Activated T-helper 9 cell treated with anti-CD3 and anti-CD28 coated beads, Interleukin-2, amount 50 U/mL, for 16 hours (primary cell): ENCODE data around the gene SLCO3A1.
"Not testable (repeated sequence)": the region's sequence is repeated elsewhere in the genome, so short reads cannot be mapped to it uniquely, and the experiment has no call there.

ENCODE experiments used
- DNase-seq: peaks from one replicate; pipeline ENCODE4 v3.0.0-alpha.2; 2020; ENCODE audit warnings: low read depth

SLCO3A1 gene

DNA sequence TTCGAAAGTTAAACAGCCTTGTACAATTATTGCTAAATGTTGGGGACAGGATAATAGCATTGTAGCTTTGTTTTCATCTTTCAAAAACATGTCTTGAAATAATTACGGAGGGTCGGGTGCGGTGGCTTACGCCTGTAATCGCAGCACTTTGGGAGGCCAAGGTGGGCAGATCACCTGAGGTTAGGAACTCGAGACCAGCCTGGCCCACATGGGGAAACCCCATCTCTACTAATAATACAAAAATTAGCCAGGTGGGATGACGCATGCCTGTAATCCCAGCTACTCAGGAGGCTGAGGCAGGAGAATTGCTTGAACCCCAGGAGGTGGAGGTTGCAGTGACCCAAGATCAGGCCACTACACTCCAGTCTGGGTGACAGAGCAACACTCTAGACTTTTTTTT is 216.7 kb downstream of the SLCO3A1 start:
- DNase-seq = not testable (repeated sequence)

DNA sequence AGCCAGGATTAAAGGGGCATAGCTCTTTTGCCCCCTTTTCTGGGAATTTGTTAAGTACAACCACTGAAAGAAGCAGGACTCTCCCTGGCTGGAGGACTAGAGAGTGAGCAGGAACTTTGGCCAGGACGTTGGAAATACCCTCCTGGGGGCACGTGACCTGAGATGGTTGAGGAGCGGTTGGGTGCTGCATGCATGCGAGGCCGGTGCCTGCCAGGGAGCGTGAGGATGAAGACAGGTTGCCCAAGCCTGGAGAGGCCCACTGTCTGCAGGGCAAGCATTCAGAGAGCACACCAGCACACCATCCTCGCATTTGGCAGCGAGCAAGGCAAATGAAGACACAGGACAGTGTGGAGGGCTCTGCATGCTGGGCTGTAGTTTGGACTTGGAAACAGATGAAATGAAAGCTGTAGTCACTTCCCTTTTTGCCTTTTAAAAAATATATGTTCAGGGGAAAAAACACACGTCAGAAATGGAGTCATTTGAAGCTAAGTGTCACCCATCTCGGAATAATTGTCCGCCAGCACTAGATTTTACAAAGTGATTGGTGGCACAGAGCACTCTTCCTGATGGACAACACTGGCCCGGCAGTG is 217.6 kb downstream of the SLCO3A1 start:
- no peak for DNase-seq

DNA sequence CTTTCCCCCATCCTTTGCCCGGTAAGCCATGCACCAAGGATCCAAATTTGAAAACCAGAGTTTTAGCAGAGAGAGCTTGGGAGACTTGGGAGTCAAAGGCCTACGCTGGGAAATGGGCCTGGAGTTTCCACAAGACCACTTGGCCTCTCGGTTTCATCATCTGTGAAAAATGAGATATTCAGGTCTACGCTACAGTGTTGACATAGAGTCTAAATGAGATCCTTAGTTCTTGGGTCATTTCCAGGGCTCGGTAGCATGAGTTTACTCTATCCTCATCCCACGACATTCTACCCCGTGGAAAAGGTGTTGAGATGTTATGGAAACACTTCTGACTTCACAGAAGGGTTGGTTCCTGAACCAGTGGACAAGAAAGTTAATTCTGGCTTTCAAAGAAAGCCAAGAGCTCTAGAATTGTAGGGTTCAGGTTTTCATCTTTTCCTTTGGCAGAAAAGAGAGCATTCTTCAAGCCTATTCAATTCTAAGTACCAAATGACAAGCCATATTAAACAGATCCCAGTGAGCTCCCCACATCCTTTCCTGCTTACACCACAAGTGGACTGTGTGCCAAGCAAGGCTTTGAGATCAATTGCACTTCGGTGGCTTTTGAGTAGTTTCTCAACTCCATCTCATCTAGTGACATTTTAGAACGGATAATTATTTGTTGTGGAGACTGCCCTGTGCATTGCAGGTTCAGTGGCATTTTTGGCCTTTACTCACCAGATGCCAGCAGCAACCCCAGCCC is 219.7 kb downstream of the SLCO3A1 start:
- no peak for DNase-seq

DNA sequence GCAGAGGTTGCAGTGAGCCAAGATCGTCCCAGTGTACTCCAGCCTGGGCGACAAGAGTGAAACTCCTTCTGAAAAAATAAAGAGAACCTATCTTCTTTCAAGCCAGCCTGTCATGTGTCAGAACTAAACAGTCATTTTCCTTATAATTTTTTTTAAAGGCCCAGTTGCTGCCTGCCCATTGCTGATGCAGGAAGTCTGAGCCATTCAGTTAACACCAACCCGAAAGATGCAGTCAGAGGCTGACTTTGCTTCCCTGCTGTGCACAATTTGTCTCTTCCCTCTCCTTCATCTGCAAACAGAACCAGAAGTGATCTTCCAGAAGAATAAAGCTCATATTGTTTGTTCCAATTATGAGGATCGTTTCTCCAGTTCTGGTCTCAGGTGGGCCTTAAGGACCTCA is 220.6 kb downstream of the SLCO3A1 start:
- DNase-seq = no peak

DNA sequence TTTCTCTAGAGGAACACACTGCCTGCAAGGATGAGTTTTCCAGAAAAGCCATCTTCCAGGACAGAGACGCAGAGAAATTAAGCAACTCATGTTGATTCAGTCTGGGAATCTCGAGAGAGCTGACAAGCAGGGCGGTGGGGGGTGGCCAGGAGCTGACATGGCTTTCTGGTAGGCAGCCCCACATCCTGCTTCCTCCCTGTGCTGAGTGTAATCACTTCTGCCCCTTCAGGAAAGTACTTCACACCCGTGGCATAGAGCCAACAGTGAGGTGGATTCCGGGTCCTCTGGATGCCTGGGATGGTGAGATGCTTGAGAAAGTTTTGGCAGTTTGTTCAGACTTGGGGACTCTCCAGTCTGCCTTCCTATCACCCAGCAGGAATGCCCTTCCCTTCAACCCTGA is 221.1 kb downstream of the SLCO3A1 start:
- no peak for DNase-seq

DNA sequence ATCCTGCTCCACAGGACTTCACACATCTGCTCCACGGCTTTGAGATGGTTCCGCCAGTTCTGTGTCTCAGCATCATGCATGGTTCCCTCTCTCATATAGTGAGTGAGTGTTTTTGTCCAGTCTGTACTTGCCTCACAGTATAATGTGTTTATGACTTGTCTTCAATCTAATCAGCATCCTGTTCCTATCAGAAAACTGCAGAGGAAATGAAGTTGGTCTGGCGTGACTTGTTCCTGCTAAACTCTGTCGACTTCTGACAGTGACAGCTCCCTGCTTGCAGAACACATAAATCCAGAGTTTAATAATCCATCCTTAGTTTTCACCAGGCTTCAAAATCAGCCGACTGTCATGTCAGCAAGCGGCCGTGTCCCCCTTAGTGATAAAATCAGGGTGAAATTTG is 222.3 kb downstream of the SLCO3A1 start:
- no peak for DNase-seq

DNA sequence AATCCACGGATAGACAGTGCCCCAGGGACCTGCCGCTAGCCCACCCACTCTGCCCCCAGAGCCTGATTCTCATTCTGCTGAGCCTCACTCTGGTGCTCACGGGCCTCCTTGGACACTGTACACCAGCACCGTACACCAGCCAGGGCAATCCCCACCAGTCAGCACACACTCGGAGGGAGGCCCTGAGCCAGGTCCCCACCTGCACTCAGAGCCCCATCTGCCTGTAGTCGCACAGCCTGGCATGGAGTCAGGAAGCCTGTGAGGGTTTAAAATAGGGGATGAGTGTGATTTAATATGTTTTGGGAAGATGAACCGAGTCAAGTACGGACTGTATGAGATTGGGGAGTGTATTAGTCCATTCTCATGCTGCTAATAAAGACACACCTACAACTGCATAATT is 223.0 kb downstream of the SLCO3A1 start:
- DNase-seq = no peak

DNA sequence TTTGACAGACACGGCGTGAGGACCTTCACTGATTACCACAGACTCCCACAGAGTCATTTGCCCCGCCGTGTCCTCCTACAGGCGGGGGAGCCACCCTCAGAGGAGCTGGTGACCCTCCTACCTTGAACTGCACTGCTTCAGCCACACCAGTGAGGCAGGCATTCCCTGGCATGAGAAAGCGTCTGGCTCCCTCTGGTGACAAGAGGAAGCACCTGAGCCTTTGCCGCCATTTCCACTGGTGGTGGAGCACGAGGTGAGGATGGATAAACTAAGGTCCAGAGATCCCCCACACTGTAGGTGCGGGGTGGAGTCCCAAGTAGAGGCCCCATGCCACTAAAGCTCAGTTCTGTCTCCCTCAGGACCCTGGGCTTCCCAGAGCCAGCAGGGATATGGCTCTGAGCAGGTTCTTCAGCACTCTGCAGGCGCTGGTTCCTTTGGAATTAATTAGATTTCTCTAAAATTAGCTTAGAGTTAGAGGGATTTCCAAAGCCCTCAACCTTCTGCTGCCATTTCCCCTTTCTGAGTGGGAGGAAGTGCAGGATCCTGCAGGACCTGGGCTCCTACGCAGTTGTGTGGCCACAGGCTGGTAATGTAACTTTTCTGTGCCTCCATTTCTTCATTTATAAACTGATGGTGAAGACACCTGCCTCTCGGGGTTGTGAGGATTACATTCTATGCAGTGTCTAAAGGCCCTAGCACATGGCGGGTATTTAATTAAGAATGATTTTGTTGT is 224.0 kb downstream of the SLCO3A1 start:
- peak; percentile 40 for DNase-seq

DNA sequence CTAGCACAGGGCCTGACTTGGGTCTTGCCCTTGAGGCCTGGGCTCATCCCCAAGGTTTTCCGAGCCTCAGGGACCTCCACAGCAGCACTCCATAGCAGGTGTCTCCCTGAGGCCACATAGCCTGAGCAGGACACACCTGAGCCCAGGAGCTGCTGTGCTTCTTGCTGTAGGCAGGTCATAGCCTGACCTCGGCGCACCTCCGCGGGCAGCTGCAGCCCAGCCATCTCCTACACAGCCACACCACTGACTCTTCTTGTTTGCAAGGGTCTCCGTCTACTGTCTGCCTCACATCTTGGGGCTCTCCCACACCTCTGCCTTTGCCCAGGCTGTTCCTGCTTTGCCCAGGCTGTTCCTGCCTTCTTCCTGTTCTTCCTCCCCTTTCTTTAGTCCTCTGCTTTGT is 224.8 kb downstream of the SLCO3A1 start:
- no peak for DNase-seq

DNA sequence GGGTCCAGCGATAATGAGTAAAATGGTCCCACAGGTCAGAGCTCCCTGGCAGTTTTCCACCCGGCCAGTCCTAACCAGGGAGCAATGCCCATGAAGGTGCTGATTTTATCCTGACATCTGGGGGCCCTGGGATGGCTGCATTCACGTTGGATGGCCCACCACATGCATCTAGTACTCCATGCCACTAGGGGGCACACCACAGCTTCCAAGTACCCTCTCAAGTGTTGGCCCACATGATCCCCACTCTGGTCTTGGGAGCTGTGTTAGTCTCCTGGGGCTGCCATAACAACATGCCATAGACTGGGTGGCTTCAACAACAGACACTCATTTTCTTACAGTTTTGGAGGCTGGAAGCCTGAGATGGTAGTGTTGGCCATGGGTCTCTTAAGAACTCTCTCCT is 225.5 kb downstream of the SLCO3A1 start:
- DNase-seq = no peak

DNA sequence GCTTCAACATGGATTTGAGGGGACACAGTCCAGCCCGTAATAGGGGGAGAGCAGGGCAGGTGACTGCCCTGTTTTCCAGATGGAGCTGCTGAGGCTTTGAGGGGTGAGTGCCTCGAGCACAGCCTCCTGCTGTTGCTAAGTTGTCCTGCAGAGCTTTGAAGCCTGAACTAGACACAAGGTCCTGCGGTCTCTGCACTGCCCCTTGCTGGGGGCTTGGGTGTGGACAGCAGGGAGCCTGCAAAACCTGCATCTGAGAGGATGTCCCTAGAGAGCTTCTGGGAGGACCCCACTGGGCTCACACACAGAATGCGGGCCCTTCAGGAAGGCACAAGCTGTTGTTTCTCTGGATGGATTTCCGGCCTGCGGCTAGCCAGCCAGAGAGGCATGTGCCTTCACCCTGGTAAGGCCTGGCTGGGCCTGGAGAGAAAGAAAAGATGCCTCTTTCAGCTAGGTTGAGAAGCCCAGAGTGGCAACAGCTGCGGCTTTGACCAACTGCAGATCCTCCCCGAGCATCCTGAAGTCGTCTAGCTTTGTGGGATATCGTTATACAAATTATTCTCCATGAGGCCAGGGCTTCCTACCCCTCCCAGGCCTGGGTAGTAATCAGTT is 226.2 kb downstream of the SLCO3A1 start:
- no peak for DNase-seq

DNA sequence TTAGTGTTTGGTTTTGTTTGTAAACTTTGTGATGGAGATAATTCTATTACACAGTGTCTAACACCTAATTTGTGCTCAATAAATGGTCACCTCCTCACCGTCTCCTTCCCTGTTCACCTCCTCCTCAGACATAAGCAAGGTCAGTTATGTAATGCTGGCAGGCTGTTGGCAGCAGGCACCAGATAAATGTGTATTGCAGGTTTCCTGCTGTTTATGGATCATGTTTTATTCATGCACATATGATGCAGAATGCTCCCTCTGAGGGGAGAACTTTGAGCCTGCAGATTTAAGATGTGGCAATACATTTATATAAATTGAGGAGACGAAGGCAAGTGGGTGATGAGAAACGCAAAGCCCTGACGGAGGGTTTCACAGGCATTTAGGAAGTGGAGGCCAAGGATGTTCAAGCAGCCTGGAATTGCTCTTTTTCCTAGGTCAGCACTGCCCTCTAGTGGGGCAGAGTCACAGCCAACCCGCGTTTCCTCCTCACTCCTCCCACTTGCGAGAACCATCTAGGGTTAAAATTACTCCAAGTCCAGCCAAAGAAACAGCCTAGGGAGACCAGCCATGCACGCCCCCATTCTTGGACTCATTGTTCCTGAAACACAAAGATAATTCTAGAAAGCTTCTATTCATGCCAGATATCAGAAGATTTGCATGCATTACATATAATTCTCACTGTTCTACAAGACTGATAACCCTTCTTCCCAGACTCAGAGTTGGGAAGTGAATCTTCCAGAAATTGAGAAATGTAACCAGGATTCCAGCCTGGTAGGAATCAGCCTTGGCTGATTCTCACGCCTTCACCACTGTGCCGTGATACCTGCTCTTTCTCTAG is 228.7 kb downstream of the SLCO3A1 start:
- DNase-seq = peak; percentile 24

DNA sequence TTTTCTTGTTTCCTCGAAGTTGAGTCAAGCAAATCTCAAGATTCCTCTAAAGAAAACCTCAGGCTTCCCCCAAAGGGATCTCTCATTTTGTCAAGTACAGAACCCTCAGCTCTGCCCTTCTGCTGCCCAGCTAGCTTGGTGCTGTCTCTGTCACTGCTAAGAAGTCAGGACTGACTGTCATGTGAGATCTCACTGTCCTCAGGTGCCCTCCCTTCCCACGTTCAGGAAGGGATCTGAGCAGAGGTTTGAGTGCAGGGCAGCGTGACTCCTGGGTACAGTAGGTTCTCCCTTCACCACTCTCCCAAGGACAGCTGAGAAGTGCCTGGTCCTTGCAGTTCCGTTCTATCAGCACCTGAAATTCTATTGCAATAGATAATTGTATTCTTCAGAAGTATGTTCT is 229.7 kb downstream of the SLCO3A1 start:
- DNase-seq = no peak

DNA sequence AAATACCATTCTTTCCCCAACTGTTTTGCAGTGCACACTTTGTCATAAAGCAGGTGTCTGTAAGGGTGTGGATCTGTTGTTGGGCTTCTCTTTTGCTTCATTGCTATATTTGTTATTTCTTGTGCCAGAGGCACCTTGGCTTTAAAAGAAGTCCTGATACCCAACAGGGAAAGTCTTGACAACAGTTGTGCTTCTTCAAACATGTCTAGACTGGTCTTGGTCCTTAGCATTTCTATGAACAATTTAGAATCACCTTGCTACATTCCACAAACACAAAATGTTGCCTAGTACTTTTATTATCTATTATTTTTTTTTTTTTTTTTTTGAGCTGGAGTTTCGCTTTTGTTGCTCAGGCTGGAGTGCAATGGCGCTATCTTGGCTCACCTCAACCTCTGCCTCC is 233.7 kb downstream of the SLCO3A1 start:
- DNase-seq = no peak

DNA sequence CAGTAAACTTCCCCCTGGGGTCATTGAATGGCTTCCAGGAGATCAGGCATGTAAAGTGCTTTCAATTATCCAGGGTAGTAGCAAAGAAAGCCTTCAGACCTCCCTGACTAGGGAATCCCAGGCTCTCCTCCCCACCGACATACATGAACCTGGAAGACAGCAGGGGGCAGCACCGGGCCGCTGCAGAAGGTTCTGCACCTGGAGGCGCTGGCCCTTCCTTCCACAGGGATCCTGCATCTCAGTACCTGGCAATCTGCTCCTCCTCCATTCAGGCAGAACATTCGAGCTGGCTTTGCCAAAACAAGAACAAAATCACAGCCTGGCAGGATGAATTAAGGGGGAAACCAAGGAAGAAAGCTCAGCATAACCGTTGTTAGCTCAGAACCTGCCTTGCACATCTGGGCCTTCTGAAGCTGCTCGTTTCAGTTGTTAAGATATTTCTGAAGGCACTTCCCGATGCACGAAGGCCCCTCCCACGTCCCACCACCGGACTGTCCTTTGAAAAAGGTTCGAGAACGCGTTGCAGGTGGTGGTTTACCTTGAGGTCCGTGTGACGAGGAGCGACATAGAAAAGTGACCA is 237.7 kb downstream of the SLCO3A1 start:
- DNase-seq = no peak

DNA sequence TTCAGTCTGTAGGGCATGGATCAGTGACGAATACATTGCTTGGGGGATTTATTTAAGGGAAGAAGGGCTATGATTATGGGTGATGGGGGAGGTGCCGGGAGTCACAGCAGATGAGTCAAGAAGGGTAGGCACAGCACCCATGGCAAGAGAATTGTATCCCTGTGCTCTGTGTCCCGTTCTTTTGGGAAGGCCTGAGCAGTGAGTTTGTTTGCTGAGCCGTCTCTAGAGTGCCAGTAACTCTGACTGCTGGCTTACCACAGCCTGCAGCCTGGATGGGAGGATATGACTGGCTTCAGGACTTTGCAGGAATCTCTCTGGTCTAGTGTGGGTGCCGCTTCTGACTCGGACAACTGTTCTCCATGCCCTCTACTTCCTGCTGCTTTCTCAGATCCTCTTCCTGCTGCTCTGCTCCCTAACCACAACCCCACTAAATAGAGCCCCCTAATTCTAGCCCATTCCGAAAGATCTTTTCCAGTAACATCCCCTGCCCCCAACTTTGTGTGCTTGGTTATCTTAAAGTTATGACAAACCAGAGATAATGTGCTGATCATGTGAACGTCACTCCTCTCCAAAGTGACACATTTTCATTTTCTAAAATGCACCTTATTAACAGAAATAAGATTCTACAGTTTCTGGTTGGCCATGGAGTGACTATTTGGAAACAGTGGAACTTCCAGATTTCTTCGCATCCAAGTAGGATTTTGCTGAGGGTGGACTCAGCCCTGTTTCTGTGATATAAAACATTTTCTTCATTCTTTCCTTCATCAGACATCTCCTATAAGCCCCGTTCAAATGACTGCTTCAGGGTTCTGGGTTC is 239.0 kb downstream of the SLCO3A1 start:
- no peak for DNase-seq

DNA sequence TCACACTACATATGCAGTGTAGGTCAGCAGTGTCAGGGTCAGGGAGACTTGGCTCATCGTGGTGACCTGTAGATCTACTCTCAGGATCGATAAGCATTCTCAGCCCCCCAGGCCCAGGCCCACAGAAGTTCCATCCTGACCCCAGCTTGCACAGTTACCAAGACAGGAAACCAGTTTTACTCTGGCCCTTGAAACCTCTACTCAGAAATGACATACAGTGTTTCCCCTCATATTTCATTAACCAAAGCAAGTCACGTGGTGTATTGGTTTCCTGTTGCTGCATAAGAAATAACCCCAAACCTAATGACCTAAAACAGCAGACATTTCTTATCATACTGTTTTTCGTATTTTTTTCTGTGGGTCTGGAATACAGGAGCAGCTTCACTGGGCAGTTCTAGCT is 242.2 kb downstream of the SLCO3A1 start:
- no peak for DNase-seq

DNA sequence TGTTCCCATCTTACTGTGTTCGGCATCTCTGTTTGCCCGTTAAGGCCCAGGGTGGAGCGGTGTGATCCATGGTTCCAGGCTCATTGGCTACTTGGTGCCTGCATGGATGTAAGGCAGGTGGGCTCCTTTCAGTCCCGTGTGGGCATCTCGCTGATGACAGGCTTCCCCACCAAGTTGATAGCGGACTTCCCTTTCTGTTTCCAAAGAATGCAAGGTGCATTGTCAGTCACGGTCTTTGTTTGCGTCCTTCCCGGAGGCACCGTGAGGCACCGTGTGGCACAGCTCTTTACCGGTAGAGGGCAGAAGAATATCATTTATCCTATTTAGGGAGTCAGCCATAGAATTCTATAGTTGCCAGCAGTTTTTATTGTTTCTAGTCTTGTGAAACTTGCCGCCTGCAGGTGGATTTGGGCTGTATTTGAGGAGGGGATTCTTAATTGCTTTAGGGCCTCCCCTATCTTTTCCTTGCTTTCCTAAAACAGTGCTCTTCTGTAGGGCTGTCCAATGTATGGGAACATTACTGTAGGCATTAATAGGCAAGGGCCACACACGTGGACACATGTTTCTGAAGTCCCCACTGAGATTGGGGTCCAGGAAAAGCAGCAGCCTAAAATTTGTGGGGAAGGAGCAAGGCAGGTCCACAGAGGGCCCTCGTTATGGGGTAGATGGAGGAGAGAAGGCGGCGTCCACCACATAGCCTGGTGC is 244.1 kb downstream of the SLCO3A1 start:
- peak; percentile 9 for DNase-seq

DNA sequence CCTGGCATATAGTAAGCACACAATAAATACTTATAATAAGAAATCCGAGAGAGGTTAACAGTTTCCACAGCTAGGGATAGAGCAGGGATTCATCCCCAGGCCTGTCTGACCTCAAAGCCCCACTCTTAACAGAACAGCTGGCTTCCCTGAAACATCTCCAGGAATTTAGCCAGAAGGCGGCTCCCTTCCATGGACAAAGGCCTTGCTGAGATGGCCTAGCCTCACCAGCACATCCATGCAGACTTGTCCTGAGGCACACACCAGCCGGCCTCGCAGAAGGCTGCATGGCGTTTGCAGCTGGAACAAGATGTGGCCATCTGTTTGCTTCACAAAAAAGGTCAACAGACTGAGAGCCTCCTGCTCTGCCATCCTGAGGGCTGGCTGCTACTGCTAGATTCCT is 245.4 kb downstream of the SLCO3A1 start:
- no peak for DNase-seq

DNA sequence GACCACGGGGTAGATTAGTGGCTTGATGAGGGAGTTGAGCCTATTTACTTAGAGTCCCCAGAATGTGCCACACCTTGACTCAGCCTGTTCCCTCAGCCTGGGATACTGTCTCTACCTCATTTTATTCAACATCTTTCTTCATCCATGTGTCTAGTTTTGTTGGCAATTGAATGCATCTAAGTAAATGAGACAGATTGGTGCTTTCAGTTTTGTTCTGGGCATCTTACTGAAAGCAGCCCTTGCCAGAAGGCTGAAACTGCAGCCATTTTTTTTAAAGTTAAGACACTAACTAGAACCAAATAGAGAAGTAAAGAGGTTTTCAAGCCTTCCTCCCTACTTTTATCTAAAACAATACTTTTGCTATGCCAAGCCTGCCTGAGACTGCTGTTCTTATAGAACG is 246.8 kb downstream of the SLCO3A1 start:
- no peak for DNase-seq
